AG20443 (cell line): ENCODE measurements around the gene SAP30BP.
A peak's percentile ranks its signal among the peaks of the same experiment; 100 is the strongest.

Source experiments
- DNase-seq: peaks from one replicate; pipeline ENCODE4 v3.0.0; 2012; ENCODE audit warnings: low spot score, mixed read lengths

Gene SAP30BP

GRCh38 chr17:75719732-75720131, 52.6 kb downstream of the SAP30BP start:
- DNase-seq: no peak

GRCh38 chr17:75720656-75721462, 53.7 kb downstream of the SAP30BP start, which contains the start of gene ITGB4:
TSS of gene ITGB4 (plus strand) at chr17:75721459. CDS start at chr17:75724704, 3,245 bp downstream.
- peak; percentile 52 for DNase-seq

DNA sequence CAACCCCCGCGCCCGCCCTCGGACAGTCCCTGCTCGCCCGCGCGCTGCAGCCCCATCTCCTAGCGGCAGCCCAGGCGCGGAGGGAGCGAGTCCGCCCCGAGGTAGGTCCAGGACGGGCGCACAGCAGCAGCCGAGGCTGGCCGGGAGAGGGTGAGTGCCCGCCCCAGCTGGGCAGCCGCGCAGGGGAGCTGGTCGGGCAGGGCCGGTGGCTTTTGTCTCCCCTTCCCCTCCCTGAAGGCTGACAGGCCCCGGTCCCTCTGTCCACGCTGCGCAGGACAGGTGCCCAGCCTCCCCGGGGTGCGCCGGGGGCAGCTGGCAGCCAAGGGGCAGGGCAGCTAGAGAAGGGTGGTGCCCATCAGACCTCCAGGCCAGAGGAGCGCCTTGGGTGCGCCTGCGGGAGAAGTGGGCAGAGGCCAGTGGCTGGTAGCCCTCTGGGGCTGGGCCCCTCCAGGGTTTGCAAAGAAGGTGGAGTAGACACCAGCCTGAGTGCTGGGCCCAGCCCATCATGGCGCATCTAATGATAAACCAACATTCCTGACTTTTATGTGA, 54.4 kb downstream of the SAP30BP start:
- peak; percentile 49 for DNase-seq

DNA sequence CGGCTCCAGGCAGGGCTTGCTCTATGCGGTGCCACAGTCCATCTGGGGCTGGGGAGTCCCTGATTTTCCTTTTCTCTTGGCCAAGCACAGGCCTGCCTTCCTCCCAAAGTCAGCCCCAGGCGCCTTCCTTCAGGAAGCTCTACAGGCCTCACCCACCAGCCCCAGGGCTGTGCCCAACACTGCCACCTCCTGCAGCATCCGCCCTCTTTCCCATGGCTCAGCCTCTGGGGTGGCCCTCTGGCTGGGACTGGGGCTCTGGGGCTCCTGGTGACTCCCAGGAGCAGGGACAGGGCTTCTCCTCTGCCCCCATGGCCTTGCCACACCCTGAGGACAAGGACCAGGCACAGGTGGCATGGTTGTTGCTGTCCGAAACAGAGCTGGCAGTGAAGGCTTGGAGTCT, 54.9 kb downstream of the SAP30BP start:
- no peak for DNase-seq

GRCh38 chr17:75722542-75723095, 55.5 kb downstream of the SAP30BP start:
- DNase-seq: no peak

DNA sequence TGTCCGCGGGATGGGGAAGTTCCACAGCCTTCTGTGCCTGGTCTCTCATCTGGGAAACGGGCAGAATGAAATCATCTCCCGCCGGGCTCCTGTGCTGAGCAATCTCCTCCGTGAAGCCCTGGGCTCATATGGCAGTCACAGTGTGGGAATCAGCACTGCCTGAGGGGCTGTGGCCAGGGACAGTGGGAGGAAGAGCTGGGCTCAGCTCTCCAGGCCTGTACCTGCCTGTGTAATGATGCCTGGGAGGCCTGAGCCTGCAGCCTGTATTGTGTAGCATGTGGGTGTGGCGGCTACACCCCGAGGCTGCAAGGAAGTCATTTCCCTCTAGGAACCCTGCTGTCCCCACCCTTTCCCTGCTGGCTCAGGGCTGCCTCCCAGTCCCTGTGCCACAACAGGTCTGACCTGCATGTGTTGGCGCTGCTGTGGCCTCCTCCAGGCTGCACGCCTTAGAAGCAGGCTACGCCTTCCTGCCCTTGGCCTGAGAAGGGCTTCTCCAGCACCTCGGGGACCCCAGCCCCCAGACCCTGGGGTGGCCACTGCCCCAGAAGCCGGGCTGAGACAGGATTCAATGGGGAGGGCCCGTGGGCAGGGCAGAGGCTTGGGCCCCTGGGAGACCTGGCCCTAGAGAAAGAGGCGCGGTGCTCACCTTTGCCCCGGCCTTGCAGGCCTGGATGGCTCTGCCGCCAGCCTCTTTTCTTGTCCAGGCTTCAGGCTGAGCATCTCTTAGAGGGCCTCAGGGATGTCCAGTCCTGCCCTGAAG, 56.2 kb downstream of the SAP30BP start:
- no peak for DNase-seq

GRCh38 chr17:75724016-75725003, 57.2 kb downstream of the SAP30BP start:
- no peak for DNase-seq

DNA sequence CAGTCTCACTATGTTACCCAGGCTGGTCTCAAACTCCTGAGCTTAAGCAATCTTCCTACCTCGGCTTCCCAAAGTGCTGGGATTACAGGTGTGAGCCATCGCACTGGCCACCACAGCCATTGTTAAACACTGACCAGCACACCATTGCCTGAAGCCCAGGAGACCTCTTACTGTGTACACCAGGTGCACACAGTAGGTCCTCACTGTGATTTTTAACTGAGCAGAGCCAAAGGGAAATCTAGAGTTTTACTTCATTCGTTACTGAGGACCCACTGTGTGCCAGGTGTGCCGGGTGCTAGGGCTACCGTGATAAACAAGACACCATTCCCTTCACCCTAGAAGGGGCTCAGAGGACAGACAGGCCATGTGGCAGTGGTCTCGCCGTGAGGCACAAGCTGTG, 58.4 kb downstream of the SAP30BP start:
- DNase-seq: no peak

- DNase-seq: no peak
These were observed 60.3 kb downstream of the SAP30BP start for GRCh38 chr17:75727391-75727790.

DNA sequence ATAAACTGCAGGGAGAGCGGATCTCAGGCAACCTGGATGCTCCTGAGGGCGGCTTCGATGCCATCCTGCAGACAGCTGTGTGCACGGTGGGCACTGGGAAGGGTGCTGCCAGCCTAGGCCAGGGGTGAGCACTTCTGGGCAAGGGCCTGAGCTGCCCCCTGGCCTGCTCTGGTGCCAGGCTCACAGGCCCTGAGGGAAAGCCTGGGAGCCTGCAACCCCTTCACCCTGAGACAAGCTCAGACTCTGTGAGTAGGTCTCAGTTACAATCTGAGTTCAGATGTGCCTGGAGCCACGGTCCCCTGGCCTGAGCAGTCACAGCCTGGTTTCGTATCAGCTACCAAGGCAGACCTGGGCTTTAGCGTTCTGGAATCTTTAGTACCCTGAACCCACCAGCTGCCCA, 62.2 kb downstream of the SAP30BP start:
- DNase-seq: no peak

- no peak for DNase-seq
These were observed 62.9 kb downstream of the SAP30BP start for GRCh38 chr17:75730065-75730464.

GRCh38 chr17:75731086-75731715, 64.1 kb downstream of the SAP30BP start:
- no peak for DNase-seq

DNA sequence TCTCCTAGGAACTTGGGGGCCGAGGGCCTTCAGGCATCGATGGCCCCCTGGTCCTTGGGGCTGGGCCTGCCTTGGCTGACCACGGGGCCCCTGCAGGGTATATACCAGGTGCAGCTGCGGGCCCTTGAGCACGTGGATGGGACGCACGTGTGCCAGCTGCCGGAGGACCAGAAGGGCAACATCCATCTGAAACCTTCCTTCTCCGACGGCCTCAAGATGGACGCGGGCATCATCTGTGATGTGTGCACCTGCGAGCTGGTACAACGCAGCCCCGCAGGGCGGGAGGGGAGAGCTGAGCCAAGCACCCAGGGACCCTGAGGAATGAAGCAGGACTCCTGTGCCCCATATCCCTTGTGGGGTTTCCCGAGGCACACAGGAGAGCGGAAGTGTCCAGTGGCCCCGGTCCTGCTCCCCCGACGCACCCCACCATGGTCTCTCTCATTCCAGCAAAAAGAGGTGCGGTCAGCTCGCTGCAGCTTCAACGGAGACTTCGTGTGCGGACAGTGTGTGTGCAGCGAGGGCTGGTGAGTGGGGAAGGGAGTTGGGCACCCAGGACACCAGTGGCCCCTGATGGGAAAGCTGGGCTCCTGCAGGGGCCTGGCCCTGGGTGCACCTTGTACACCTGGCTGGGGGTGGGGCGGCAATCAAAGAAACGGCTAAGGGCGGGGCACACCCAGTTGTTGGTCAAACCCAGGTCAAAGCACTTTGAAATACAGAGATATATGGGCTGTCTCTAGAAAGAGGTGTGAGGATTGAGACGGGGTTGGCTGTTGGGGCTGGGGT, 64.8 kb downstream of the SAP30BP start:
- no peak for DNase-seq

DNA sequence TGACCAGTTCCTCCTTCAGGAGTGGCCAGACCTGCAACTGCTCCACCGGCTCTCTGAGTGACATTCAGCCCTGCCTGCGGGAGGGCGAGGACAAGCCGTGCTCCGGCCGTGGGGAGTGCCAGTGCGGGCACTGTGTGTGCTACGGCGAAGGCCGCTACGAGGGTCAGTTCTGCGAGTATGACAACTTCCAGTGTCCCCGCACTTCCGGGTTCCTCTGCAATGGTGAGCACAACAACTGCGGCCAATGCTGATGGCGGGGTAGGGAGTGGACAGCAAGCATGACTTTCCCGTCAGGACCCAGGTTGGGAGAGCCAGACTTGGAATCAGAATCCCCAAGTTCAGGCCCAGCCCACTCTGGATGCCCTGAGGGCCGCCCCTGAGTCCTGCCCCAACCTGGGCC, 66.3 kb downstream of the SAP30BP start:
- no peak for DNase-seq

GRCh38 chr17:75734674-75735294, 67.6 kb downstream of the SAP30BP start:
- no peak for DNase-seq

GRCh38 chr17:75736173-75736835, 69.2 kb downstream of the SAP30BP start:
- no peak for DNase-seq

DNA sequence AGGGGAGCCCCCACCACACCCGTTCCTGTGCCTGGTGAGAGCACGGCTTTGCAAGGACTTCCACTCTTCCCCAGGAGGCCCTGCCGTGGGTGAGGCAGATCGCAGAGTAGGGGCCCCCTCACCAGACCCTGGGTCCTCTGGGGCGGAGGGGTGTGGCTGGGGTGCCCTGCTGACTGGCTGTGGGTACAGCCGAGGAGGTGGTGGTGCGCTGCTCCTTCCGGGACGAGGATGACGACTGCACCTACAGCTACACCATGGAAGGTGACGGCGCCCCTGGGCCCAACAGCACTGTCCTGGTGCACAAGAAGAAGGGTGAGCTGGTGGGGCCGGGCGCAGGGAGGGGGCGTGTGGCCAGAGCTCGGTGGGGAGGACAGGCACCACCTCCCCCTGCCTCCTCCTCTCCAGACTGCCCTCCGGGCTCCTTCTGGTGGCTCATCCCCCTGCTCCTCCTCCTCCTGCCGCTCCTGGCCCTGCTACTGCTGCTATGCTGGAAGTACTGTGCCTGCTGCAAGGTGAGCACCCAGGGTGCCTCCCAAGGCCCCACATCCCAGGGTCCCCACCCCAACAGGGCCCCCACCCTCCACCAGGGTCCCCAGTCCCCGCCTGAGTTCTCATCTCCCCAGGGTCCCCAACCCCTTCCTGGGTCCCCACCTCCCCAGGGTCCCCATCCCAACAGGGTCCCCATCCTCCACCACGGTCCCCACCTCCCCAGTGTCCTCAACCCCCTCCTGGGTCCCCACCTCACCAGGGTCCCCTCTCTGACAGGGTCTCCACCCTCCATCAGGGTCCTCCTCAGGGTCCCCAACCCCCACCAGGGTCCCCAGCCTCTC, 70.2 kb downstream of the SAP30BP start:
- no peak for DNase-seq

DNA sequence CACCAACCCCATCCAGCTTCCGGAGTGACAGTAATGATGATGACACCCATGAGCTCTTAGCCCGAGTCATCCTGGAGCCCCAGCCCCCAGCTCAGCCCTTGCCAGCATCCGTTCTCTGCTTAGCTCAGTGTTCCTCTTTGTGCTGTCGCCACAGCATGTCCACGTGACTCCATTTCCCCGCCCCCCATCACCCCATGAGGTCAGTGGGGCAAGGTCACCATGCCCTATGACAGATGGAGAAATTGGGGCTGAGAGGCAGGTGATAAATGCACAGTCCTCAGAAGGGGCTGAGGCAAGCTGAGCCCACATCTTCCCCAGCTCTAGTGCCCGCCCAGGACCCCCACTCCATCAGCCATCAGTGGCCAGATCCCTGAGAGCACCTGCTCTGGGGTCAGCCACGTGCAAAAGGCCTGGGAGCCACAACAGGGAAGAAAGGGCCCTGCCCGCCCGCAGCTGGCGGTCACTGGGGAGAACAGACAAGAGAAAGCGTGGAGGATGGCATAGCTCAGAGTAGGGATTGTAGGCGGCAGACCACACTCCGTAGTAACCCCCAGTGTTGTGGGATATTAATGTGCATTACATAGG, 71.2 kb downstream of the SAP30BP start:
- peak; percentile 67 for DNase-seq
